Activated CD8-positive, alpha-beta memory T cell treated with anti-CD3 and anti-CD28 coated beads for 48 hours (primary cell): Measurements from ENCODE around the gene DNAAF3.
"Not testable (repeated sequence)": the region's sequence is repeated elsewhere in the genome, so short reads cannot be mapped to it uniquely, and the experiment has no call there.

Experiments used
- DNase-seq, 3 experiments: peaks; one replicate each; pipeline ENCODE4 v3.0.0-alpha.2; 2020; ENCODE audit warnings: low read depth in 2 of 3, low spot score in 2 of 3

Gene DNAAF3

DNA sequence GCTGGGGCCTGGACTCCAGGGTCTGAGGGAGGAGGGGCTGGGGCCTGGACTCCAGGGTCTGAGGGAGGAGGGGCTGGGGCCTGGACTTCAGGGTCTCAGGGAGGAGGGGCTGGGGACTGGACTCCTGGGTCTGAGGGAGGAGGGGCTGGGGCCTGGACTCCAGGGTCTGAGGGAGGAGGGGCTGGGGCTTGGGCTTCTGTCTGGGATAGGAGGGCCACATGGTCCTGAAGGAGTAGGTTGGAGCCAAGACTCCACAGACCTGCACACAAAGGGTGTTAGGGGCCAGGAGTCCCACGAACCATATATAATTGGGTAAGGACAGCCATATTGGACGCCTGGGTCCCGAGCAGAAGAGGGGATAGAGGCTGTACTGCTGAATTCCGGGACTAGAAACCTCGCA lies 10.6 kb downstream of the DNAAF3 start:
- DNase-seq = not testable (repeated sequence)

DNA sequence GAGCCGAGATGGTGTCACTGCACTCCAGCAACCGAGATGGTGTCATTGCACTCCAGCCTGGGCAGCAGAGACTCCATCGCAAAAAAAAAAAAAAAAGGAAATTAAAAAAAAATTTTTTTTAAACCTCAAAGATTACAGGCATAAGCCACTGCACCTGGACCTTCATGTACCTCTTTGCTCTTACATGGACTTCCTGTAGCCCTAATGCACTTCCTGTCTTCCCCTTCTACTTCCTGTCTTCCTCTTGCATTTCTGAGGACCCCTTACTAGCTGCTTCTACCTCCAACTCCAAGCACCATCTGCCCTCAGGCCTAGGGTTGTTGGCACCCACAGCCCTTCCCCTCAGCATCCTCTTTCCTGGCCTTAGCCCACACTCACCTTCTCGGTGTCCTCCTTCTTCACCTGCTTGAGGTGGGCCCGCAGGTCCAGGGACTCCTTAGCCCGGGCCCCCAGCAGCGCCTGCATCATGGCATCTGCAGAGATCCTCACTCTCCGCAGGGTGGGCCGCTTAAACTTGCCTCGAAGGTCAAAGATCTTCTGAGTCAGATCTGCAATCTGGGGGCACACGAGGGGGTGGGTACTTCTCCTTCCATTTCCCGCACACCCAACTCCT lies 12.7 kb downstream of the DNAAF3 start:
- DNase-seq = no peak

DNA sequence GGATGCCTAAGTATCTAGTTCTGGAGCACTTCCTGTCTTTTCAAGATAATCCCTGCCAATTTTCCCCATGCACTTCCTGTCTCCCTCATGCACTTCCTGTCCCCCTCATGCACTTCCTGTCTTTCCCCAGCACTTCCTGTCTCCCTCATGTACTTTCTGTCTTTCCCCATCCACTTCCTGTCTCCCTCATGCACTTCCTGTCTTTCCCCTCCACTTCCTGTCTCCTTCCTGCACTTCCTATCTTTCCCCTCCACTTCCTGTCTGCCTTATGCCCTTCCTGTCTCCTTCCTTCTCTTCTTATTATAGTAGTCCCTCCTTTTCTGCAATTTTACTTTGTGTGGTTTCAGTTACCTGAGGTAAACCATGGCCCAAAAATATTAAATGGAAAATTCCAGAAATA lies 14.4 kb downstream of the DNAAF3 start:
- no peak for DNase-seq

DNA sequence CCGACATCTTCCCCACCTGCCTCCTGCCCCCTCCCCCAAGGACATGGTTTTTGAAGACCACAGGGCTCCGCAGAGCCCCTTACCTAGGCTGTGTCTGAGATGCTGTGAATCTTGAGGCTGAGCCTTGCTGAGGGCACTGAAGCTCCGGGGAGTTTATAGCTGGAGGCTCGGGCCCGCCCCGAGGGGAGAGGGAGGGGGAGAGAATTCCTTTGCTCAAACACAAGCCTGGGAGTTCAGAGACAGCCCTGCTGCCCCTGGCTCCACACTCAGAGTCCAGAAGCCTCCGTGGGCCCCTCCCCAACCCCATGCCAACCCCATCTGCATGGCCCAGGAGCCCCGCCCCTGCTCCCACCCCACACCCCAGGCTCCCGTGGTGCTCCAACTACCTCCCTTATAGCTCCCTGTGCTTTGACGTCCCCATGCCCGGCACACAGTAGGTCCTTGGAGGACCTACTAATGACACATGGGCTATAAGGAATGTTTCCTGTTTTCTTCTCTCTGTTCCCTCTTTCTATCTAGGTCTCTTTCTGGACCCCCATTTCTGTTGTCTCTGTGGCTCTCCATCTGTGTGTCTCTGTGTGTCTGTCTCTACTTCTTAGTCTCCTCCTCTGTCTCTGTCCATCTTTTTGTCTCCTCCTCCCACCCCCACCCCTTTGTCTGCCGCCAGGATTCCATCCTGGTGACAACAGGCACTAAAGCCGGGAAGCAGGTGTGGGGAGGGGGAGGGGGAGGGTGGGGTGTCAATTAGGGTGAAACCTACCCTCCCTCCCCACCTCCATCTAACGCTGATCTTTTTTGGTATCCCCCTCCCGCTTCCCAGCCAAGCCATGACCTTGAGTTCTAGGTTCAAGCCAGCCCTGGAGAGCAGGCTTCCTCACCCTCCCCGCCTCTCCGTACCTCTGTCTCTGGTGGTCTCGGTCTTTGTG lies 17.1 kb downstream of the DNAAF3 start, which contains the start of gene TNNT1:
TSS of gene TNNT1 (minus strand) at position 129 of the 926 bp plus-strand sequence. CDS start 2,049 bp downstream, outside the sequence.
- DNase-seq = no peak

DNA sequence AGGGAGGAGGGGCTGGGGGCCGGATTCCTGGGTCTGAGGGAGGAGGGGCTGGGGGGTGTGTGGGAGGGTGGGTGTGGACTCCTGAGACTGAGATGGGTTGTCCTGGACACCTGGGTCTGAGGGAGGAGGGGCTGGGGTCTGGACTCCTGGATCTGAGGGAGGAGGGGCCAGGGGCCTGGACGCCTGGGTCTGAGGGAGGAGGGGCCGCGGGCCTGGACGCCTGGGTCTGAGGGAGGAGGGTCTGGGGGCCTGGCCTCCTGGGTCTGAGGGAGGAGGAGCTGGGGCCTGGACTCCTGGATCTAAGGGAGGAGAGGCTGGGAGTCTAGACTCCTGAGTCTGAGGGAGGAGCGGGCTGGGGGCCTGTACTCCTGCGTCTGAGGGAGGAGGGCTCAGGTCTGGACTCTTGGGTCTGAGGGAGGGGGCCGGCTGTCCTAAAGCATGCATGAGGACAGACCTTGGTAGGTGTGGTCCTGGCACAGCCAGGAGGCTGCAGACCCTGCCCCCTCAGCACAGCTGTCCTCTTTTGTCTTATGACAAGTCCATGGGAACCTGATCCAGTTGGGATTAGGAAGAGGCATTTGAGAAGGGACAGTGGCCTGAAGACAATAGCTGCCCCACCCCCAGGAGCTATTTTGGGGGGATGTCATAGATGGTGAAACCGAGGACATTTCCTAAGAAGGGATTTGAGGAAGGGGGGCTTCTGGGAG lies 18.7 kb downstream of the DNAAF3 start:
- no peak for DNase-seq

DNA sequence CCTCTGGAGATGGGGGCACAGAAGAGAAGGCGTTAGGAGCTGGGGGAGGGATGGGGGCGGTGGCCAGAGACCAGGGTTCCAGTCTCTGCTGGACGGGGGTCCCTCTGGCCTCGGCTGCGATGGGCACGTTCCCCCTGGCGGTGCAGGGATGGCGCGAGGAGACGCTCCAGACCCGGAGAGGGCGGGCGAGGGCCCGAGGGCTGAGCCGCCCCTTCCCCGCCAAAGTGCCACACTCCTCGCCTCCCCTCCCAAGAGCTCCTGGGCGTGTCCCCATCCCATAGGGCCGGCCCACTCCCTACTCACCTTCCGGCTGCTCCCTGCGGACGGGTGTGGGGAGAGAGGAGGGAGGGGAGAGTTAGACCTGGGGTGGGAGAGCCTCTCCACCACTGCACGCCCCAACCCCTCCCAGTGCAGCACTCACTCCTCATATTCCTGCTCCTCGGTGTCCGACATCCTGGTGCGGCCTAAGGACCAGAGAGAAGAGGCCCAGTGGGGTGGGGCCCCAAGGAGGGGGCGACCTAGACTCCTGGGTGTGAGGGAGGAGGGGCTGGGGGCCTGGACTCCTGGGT lies 19.6 kb downstream of the DNAAF3 start:
- no peak for DNase-seq

DNA sequence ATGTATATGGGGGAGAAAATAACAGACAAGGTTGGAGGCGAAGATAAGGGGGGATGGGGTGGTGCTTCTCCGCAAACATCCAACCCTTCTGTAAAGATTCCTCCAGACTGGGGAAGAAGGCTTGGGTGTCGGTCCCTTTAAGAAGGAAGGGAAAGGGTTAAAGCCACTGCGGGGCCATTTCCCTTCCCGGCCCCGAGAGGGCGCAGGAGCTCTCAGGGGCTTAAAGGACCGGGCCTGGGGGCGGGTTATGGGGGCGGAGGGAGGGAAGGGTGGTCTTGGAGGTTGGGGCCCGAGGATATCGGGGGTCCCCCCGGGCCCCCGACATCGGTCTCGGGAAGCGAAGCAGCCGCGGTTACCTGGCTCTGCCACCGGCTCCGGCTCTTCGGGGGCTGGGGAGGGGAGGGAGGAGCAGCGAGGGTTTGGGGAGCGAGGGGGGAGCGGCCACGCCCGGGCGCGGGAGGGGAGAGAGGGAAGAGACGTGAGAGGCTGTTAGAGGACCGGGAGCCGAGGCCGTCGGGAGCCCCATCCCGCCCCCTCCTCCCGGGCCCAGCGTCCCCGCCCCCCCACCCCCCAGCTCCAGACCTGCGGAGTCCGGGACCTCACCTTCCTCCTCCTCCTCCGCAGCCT lies 20.2 kb downstream of the DNAAF3 start:
- no peak for DNase-seq

DNA sequence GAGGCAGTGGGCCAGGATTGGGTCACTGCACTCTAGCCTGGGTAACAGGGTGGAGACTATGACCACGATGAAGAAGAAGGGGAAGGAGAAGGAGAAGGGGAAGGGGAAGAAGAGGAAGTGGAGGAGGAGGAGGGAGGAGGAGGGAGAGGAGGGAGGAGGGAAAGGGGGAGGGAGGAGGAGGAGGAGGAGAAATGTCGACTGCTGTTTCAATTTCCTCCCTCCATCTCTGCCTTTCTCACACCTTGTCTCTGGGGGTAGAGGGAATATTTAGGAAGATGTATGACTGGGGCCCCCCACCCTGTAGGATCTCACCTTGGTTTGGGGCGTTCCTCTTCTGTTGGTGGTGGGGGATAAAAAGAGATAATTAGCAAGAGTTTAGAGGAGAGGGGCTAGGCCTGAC lies 21.2 kb downstream of the DNAAF3 start:
- DNase-seq = no peak

DNA sequence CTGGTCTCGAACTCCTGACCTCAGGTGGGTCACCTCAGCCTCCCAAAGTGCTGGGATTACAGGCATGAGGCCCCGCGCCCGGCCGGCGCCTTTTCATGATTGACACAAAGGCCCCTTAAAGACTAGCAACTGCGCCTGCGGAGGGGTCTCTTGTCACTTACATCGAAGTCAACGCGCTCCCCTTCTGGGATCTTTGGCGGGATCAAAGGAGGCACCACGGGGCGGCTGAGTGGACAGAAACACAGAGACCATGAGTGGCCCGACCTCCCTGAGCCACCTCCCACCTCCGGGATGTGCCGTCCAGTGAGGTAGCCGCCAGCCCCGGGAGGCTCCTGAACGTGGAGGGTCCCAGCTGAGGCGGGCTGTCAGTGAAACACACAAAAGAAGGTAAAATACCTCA lies 24.7 kb downstream of the DNAAF3 start:
- no peak for DNase-seq

DNA sequence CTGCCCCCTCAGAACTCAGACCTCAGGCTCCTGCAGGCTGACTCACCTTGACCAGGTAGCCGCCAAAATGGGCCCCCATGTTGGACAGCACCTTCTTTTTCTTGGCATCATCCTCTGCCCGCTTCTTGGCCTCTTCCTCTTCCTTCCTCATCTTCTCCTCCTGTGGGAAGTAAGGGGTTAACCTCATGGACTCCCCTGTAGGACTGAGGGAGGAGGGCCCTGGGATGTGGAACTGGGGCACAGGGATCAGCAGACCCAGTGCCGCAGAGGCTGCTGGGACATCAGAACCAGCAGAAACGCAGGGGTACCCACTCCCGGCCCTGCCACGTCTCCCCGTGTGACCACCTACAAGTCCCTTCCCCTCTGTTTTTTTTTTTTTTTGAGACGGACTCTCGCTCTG lies 28.5 kb downstream of the DNAAF3 start:
- no peak for DNase-seq

DNA sequence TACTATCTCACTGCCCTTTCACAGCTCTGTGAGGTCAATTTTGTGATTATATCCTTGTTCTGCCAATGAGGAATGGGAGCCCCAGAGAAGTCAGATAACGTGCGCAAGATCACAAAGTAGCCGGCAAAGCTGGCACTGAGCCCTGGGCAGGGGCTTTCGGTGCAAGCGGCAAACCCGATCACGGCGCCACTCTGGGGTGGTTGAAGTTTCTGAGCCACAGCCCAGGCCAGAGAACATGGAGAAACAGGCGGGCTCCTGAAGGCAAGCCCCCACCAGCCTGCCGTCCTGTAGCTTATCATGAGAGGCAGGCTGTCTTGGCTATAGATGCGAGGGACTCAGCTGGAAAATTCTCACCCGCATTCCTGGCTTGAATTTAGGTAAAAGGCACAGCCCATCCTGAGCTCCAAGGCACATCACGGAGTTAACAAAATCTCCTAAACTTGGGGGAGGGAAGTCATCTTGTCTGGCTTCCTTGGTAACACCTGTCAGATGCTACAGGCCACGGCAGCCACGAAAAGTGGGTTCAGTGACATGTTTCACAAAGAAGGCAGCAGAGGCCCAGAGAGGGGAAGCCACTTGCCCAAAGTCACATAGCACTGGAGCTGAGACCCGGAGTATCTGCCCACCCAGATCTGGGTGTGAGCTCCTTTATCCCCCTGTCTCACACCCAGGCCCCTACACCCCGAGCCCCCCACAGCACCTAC lies 29.9 kb downstream of the DNAAF3 start:
- DNase-seq = no peak

DNA sequence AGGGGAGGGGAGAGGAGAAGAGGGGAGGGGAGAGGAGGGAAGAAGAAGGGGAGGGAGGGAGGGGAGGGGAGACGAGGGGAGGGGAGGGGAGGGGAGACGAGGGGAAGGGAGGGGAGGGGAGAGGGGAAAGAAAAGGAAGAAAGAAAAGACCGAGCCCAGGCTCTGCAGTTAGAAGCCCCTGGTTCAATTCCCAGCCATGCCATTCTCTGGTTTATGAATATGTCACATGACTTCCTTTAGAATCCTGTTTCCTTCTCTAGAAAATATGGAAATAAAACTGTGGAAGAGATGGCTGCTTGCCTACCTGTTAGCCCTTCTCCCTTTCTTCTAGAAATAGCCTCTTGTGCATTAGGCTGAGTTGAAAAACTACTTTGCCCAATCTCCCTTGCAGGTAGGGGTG lies 31.7 kb downstream of the DNAAF3 start:
- no peak for DNase-seq

DNA sequence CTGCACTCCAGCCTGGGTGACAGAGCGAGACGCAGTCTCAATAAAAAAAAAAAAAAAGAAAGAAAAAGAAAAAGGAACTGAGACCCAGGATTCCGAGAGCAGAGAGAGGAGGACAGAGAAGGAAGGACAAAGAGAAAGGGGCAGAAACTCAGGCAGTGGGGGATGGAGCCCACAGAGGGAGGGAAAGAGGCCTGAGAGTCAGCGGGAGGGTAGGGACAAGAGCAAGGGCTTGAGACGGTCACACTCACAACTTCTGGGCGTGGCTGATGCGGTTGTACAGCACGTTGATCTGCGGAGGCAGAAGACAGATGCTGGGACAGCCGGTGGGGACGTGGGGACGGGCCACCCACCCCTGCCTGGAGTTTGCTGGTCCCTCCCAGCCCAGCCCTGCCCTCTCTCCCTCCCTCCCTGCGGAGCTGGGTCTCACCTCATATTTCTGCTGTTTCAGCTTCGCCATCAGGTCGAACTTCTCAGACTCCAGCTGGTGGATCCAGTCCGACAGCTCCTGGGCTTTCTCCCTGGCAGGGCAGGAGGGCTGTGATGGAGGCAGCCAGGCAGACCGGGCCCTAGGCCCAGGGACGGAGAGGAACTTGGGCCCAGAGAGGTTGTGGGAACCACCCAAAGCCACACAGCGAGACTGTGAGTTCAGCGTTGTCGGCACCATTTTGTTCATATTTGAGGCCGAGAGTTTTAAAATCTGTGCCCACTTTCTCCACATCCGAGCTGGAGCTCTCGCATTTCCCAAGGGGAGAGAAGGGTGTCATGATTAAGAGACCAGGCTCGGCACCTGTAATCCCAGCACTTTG lies 32.6 kb downstream of the DNAAF3 start:
- DNase-seq = no peak

DNA sequence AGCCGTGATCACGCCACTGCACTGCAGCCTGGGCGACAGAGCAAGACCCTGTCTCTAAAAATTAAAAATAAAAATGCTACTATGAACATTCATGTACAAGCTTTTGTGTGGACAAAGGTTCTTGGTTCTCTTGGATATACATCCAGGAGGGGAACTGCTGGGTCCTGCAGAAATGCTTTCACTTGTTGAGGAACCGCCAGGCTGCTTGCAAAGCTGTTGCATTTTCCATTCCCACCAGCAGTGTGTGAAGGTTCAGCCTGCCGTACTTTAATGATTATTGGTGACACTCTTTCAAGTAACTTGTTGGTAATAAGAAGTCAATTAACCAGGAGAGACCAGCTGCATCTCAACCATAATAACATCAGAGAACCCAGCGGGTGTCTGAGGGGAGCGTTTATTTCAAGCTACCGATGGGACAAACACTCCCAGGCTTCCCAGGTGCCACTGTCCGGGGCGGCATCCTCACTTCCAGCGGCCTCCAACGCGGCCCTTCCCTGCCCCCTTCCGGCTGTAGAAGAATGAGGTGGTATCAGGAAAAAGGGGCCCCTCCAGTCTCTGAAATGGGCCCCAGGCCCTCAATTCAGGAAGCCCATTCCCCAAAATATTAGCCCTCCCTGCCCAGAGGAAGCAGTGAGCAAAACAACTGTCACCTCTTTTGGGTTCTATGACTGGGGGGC lies 33.8 kb downstream of the DNAAF3 start:
- DNase-seq = no peak

DNA sequence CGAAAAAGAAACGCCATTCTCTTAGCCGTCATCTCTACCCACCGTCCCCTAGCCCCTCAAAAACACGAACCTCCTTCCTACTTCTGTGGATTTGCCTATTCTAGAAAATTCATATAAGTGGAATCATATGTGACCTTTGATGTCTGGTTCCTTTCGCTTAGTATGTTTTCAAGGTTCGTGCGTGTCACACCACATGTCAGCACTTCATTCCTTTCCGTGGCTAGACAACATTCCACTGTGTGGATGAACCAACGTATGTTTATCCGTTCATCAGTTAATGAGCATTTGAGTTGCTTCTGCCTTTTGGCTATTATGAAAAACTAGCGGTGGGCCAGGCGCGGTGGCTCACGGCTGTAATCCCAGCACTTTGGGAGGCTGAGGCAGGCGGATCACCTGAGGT lies 35.0 kb downstream of the DNAAF3 start:
- DNase-seq = no peak

DNA sequence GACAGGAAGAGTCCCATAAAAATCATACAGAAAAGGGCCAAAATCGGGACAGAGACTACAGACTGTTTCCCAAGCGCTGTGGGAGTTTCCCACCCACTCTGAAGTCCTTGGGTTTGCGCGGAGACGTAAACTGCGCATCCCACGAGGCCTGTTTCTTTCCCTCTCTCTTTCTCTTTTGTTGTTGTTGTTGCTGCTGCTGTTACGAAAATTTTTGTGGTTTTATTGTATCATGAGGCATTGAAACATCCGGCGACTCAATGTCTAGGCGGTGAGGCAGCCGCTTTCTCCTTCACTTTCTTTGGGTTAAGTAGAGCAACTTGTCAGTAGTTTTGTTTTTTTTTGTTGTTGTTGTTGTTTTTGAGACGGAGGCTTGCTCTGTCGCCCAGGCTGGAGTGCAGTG lies 47.4 kb downstream of the DNAAF3 start:
- no peak for DNase-seq

DNA sequence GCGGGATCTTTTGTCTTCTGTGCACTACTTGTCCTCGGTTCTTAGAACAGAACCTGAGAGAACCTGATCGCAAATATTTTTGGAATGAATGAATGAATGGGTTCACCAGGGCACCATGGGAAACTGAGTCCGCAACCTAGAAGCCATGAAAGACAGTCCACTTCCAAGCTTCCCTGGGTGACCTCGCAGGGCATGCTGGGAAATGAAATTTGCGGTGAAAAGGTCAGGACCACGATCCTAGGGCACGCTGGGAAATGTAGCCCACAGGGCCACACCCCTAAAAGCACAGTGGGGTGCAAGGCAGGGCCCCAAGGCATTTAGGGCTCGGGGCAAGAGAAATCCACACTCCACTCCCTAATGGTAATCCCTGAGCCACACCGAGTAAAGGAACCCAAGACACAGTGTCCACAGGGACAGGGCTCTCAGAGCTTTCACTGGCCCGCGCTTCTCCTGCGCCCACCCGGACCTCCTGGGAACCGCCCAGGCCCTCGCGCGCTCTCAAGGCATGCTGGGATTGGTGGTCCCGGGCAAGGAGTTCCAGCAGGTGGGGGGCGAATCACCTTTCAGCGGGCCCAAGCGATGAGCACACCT lies 47.9 kb downstream of the DNAAF3 start:
- no peak for DNase-seq

DNA sequence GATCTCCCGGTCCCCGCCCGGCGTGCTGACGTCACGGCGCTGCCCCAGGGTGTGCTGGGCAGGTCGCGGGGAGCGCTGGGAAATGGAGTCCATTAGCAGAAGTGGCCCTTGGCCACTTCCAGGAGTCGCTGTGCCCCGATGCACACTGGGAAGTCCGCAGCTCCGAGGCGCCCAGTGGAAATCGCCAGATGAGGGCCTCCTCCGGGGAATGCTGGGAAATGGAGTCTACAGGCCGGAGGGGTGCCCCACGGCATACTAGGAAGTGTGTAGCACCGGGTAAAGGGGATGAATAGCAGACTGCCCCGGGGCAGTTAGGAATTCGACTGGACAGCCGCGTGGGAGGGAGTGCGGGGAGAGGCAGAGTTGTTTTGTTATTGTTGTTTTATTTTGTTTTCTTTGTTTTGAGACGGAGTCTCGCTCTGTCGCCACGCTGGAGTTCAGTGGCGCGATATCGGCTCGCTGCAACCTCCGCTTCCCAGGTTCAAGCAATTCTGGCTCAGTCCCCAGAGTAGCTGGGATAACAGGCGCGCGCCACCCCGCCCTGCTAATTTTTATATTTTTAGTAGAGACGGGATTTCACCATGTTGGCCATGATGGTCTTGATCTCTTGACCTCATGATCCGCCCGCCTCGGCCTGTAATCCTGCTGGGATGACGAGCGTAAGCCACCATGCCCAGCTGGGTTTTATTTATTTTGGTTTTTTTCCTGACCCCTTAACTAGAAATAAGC lies 48.6 kb downstream of the DNAAF3 start:
- peak; percentile 85 to 92 (median 92) for DNase-seq
